Measurements from ENCODE around the gene ALKBH7. TPM values are rescaled to one million over a fixed set of nuclear protein-coding genes. Genes with fewer than 3 reads are reported as not detected.

Gene ALKBH7
- polyA plus RNA-seq, 1 of the 3 experiments (the other 2 are of a cell fraction) = 46.0 TPM

DNA sequence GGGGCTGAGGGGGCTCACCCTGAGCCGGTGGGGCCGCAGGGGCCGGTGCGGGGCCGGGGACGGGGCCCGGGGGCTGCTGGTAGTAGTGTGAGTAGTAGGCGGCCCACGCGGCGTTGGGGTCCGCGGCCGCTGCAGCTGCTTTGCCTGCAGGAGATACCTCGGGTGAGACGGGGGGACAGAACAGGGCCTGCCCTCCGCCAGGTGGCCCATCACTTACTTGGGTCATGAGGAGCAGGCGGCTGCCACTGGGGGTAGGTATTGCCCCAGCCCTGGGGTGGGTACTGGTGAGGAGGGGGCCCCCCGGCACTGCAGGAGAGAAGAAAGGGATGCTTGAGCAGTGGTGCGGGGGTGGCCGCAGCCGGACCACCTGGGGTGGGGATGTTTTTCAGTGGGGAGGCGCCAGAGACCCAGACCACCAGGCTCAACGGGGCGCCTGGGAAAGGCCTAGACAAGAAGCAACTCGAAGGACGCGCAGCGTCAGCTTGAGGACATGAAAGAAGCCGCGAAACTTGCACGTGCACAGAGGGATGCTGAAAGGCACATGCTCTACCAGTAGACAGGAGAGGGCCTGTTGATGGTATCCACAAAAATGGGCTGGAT, 43.1 kb downstream of the ALKBH7 start (continued):
- TF ChIP-seq, protein P1, sequence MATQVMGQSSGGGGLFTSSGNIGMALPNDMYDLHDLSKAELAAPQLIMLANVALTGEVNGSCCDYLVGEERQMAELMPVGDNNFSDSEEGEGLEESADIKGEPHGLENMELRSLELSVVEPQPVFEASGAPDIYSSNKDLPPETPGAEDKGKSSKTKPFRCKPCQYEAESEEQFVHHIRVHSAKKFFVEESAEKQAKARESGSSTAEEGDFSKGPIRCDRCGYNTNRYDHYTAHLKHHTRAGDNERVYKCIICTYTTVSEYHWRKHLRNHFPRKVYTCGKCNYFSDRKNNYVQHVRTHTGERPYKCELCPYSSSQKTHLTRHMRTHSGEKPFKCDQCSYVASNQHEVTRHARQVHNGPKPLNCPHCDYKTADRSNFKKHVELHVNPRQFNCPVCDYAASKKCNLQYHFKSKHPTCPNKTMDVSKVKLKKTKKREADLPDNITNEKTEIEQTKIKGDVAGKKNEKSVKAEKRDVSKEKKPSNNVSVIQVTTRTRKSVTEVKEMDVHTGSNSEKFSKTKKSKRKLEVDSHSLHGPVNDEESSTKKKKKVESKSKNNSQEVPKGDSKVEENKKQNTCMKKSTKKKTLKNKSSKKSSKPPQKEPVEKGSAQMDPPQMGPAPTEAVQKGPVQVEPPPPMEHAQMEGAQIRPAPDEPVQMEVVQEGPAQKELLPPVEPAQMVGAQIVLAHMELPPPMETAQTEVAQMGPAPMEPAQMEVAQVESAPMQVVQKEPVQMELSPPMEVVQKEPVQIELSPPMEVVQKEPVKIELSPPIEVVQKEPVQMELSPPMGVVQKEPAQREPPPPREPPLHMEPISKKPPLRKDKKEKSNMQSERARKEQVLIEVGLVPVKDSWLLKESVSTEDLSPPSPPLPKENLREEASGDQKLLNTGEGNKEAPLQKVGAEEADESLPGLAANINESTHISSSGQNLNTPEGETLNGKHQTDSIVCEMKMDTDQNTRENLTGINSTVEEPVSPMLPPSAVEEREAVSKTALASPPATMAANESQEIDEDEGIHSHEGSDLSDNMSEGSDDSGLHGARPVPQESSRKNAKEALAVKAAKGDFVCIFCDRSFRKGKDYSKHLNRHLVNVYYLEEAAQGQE (IDR thresholded peaks at IDR 0.05; ENCODE audit: low read depth, low read length) = no peak

DNA sequence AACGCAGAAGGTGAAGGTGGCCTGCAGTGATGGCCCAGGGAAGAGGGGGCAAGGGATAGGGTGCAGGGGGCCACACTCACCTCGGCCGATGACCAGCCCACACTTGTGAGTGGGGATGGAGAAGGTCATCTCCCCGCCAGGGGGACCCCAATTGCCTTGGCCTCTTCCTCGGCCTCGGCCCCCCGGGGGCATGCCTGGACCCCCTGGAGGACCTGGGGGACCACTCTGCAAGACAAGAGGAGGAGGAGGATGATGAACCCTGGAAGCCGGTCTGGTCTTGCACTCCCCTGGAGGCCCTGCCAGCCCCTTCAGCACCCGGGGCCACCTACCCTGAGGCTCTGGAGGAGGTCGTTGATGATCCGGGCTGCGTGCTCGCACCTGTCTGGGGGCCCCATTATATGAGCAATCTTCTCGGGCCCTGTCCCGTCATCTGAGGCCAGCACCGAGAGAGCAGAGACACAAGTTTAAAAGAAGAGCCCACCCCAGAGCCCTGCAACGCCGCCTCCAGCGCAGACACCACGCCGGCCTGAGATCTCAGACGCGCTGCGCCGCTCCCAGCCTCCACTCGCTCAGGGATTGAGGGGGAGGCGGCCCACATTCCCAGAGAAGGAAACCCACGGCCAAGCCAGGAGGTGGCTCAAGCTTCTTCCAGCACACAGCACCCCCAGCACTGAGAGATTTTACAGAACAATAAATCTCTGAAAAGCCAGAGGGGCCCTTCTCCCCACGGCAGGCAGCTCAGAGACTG, 44.2 kb downstream of the ALKBH7 start:
- Histone ChIP-seq H3K4me2 (no peak overlapping the region), H2AFZ (ENCODE audit: low read depth) (no peak overlapping the region), H4K20me1 (ENCODE audit: insufficient read depth) (peaks cover 44% of the 10 kb centered on the region), H3K4me1 (ENCODE audit: control insufficient read depth in 1 of 2, insufficient read depth in 2 of 2, low read depth in 1 of 2, low read length in 1 of 2) (no peaks in the 10 kb centered on the region; a peak in 1 of 4 replicates), H3F3A (replicated peaks; ENCODE audit: insufficient read depth) (no peaks in the 10 kb centered on the region), H3K36me3 (replicated peaks in 1 of 2; ENCODE audit: control insufficient read depth in 1 of 2, insufficient read depth in 2 of 2, low read length in 1 of 2) (peaks cover 27 to 77% of the 10 kb centered on the region in 2 experiments), H3K27ac (ENCODE audit: low read depth in 2 of 2, low read length in 1 of 2) (no peak overlapping the region; a peak in 1 of 4 replicates), H3K27me3 (ENCODE audit: insufficient read depth) (no peaks in the 10 kb centered on the region), H3K79me2 (ENCODE audit: insufficient read depth) (peaks cover 38% of the 10 kb centered on the region), H3K9me3 (no peaks in the 10 kb centered on the region), H3K9ac (no peak overlapping the region), H3K9me2 (no peaks in the 10 kb centered on the region), H3K4me3 (ENCODE audit: low read depth in 2 of 2, low read length in 1 of 2) (no peak overlapping the region)
- POLR2A ChIA-PET = no interaction called here
- 97% methylated on average over 23 of the region's 29 CpGs for WGBS (ENCODE audit: low lambda C conversion rate)
- CTCF ChIA-PET = interaction anchor here (0.6 to 1.1 kb wide), 2 partner anchors 24 to 321 kb away, joined by 3 read pairs; partner anchors contain the start of gene GTF2F1
- DNase-seq = peak; percentile 18
- TF ChIP-seq EP300 (IDR thresholded peaks at IDR 0.05; ENCODE audit: borderline replicate concordance in 1 of 2, low read depth in 1 of 2, low read length in 1 of 2) = no peak
- TF ChIP-seq, protein P2, sequence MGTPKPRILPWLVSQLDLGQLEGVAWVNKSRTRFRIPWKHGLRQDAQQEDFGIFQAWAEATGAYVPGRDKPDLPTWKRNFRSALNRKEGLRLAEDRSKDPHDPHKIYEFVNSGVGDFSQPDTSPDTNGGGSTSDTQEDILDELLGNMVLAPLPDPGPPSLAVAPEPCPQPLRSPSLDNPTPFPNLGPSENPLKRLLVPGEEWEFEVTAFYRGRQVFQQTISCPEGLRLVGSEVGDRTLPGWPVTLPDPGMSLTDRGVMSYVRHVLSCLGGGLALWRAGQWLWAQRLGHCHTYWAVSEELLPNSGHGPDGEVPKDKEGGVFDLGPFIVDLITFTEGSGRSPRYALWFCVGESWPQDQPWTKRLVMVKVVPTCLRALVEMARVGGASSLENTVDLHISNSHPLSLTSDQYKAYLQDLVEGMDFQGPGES (IDR thresholded peaks at IDR 0.05; ENCODE audit: low read depth, low read length) = no peak
- TF ChIP-seq, protein P3, sequence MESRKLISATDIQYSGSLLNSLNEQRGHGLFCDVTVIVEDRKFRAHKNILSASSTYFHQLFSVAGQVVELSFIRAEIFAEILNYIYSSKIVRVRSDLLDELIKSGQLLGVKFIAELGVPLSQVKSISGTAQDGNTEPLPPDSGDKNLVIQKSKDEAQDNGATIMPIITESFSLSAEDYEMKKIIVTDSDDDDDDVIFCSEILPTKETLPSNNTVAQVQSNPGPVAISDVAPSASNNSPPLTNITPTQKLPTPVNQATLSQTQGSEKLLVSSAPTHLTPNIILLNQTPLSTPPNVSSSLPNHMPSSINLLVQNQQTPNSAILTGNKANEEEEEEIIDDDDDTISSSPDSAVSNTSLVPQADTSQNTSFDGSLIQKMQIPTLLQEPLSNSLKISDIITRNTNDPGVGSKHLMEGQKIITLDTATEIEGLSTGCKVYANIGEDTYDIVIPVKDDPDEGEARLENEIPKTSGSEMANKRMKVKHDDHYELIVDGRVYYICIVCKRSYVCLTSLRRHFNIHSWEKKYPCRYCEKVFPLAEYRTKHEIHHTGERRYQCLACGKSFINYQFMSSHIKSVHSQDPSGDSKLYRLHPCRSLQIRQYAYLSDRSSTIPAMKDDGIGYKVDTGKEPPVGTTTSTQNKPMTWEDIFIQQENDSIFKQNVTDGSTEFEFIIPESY (IDR thresholded peaks at IDR 0.05; ENCODE audit: borderline replicate concordance, low read depth) = no peak
- no peak for TF ChIP-seq RXRA (IDR thresholded peaks at IDR 0.05; ENCODE audit: borderline replicate concordance, low read depth)
- no peak for TF ChIP-seq MXI1 (IDR thresholded peaks at IDR 0.05; ENCODE audit: low read depth, low read length)
- TF ChIP-seq CHD2 (IDR thresholded peaks at IDR 0.05; ENCODE audit: low read length, partially characterized antibody) = no peak
- TF ChIP-seq FOSL2 (IDR thresholded peaks at IDR 0.05; ENCODE audit: borderline replicate concordance, low read depth) = no peak
- no peak for TF ChIP-seq NFIC (IDR thresholded peaks at IDR 0.05; ENCODE audit: borderline replicate concordance)
- TF ChIP-seq SIN3A (IDR thresholded peaks at IDR 0.05; ENCODE audit: borderline replicate concordance, low read depth, low read length) = no peak
- no peak for TF ChIP-seq YY1 (IDR thresholded peaks at IDR 0.05; ENCODE audit: low read depth)
- no peak for TF ChIP-seq NRF1 (IDR thresholded peaks at IDR 0.05; ENCODE audit: low read depth, low read length)
- TF ChIP-seq RAD21 (IDR thresholded peaks at IDR 0.05; ENCODE audit: low read length) = no peak
- no peak for TF ChIP-seq JUND (IDR thresholded peaks at IDR 0.05)
- TF ChIP-seq, protein P1 (IDR thresholded peaks at IDR 0.05; ENCODE audit: low read depth, low read length) = no peak
- no peak for TF ChIP-seq TEAD4 (IDR thresholded peaks at IDR 0.05; ENCODE audit: borderline replicate concordance, insufficient read depth)
